ENCODE data around the gene MBD3L2B. TPM values are rescaled to one million over a fixed set of nuclear protein-coding genes. Genes with fewer than 3 reads are reported as not detected.
A peak's percentile ranks its signal among the peaks of the same experiment; 100 is the strongest.

The MBD3L2B gene
- total RNA-seq, 1 donor from 2014 or later: 1.5 TPM

GRCh38 chr19:7007859-7008258 is 13.4 kb downstream of the MBD3L2B start:
- Mint-ChIP-seq H3K4me3 (ENCODE audit: unreplicated experiment) (no peak overlapping the region), H3K27ac (ENCODE audit: unreplicated experiment) (no peak overlapping the region), H3K27me3 (ENCODE audit: unreplicated experiment) (no peaks in the 10 kb centered on the region), H3K9me3 (ENCODE audit: unreplicated experiment) (peaks cover 2% of the 10 kb centered on the region), H3K36me3 (ENCODE audit: unreplicated experiment) (no peaks in the 10 kb centered on the region), H3K4me1 (ENCODE audit: low read depth, unreplicated experiment) (no peaks in the 10 kb centered on the region)
- DNase-seq: no peak
- TF ChIP-seq, protein P1, sequence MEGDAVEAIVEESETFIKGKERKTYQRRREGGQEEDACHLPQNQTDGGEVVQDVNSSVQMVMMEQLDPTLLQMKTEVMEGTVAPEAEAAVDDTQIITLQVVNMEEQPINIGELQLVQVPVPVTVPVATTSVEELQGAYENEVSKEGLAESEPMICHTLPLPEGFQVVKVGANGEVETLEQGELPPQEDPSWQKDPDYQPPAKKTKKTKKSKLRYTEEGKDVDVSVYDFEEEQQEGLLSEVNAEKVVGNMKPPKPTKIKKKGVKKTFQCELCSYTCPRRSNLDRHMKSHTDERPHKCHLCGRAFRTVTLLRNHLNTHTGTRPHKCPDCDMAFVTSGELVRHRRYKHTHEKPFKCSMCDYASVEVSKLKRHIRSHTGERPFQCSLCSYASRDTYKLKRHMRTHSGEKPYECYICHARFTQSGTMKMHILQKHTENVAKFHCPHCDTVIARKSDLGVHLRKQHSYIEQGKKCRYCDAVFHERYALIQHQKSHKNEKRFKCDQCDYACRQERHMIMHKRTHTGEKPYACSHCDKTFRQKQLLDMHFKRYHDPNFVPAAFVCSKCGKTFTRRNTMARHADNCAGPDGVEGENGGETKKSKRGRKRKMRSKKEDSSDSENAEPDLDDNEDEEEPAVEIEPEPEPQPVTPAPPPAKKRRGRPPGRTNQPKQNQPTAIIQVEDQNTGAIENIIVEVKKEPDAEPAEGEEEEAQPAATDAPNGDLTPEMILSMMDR (IDR thresholded peaks at IDR 0.05; ENCODE audit: partially characterized antibody, unreplicated experiment): no peak

DNA sequence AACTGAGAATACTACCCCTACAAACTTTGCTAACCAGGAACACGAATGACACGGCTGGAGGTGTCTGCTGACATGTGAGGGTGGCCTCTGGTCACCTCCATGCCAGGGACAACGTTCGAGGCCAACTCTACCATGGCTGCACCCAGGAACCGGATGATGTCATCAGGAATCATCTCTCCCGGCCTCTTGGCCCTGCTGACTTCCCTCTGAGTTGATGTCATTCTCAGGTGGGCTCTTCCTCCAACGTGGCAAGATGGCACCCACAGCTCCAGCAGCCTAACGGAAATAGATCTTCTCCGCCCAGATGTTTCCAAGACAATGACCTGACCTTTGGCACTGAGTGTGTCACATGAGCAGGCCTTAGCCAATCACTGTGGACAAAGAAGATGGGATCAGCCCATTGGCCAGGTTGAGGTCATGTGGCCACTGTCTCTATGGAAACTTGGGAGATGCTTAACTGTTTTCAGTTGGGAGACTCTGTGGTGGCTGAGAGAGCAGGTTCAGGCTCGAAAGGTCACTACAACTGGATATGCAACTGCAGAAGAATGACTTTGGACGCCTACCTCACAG is 15.0 kb downstream of the MBD3L2B start:
- no peak overlapping the region for H3K27ac Mint-ChIP-seq (ENCODE audit: unreplicated experiment)
- H3K27me3 Mint-ChIP-seq (ENCODE audit: unreplicated experiment): no peaks in the 10 kb centered on the region
- no peaks in the 10 kb centered on the region for H3K36me3 Mint-ChIP-seq (ENCODE audit: unreplicated experiment)
- H3K9me3 Mint-ChIP-seq (ENCODE audit: unreplicated experiment): peaks cover 3% of the 10 kb centered on the region
- no peak overlapping the region for H3K4me3 Mint-ChIP-seq (ENCODE audit: unreplicated experiment)
- H3K4me1 Mint-ChIP-seq (ENCODE audit: low read depth, unreplicated experiment): no peaks in the 10 kb centered on the region
- DNase-seq: no peak
- TF ChIP-seq, protein P1 (IDR thresholded peaks at IDR 0.05; ENCODE audit: partially characterized antibody, unreplicated experiment): no peak

GRCh38 chr19:7004313-7004931 is 16.8 kb downstream of the MBD3L2B start:
- Mint-ChIP-seq H3K27me3 (ENCODE audit: unreplicated experiment) (no peaks in the 10 kb centered on the region), H3K4me1 (ENCODE audit: low read depth, unreplicated experiment) (no peaks in the 10 kb centered on the region), H3K36me3 (ENCODE audit: unreplicated experiment) (no peaks in the 10 kb centered on the region), H3K9me3 (ENCODE audit: unreplicated experiment) (peaks cover 3% of the 10 kb centered on the region), H3K4me3 (ENCODE audit: unreplicated experiment) (no peak overlapping the region), H3K27ac (ENCODE audit: unreplicated experiment) (no peak overlapping the region)
- TF ChIP-seq, protein P1 (IDR thresholded peaks at IDR 0.05; ENCODE audit: partially characterized antibody, unreplicated experiment): peak; percentile 85
- DNase-seq: no peak

- no peak for DNase-seq
- Mint-ChIP-seq H3K9me3 (ENCODE audit: unreplicated experiment) (peaks cover 8% of the 10 kb centered on the region), H3K4me1 (ENCODE audit: low read depth, unreplicated experiment) (no peaks in the 10 kb centered on the region), H3K4me3 (ENCODE audit: unreplicated experiment) (no peak overlapping the region), H3K27me3 (ENCODE audit: unreplicated experiment) (no peaks in the 10 kb centered on the region), H3K27ac (ENCODE audit: unreplicated experiment) (no peak overlapping the region), H3K36me3 (ENCODE audit: unreplicated experiment) (no peaks in the 10 kb centered on the region)
- TF ChIP-seq, protein P1 (IDR thresholded peaks at IDR 0.05; ENCODE audit: partially characterized antibody, unreplicated experiment): no peak
These were observed 20.4 kb downstream of the MBD3L2B start for GRCh38 chr19:7000816-7001215.

DNA sequence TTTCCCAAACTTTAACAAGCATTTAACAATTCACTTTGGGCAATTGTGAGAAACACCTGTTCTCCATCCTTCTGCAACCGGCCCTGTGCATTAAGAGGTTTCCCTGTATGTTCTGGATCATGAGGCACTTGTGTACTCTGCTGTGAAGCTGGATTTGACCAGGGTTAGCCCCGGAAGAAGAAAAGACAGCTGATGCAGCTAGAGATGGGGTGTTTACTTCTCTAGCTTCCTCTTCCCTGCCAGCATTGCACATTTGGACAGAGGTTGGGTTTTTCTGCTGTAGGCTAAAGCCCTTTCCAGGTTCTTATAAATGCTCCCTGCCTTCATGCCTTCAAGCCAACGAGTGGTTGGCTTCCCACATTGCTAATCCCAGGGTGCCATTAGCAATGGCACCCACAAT is 20.9 kb downstream of the MBD3L2B start:
- Mint-ChIP-seq H3K36me3 (ENCODE audit: unreplicated experiment) (peaks cover 3% of the 10 kb centered on the region), H3K4me3 (ENCODE audit: unreplicated experiment) (no peak overlapping the region), H3K27me3 (ENCODE audit: unreplicated experiment) (no peaks in the 10 kb centered on the region), H3K9me3 (ENCODE audit: unreplicated experiment) (peaks cover 9% of the 10 kb centered on the region), H3K4me1 (ENCODE audit: low read depth, unreplicated experiment) (no peaks in the 10 kb centered on the region), H3K27ac (ENCODE audit: unreplicated experiment) (no peak overlapping the region)
- DNase-seq: no peak
- TF ChIP-seq, protein P1 (IDR thresholded peaks at IDR 0.05; ENCODE audit: partially characterized antibody, unreplicated experiment): no peak
